HG02798 (cell line): Measurements from ENCODE around the gene DAZ3.
"Not testable (repeated sequence)": the region's sequence is repeated elsewhere in the genome, so short reads cannot be mapped to it uniquely, and the experiment has no call there.

ENCODE experiments used
- ATAC-seq: cut with Tn5 transposase; IDR thresholded peaks from one replicate; pipeline ENCODE4 v1.9.1; 2021; ENCODE audit warnings: mild to moderate bottlenecking; ENCODE audit not compliant: unreplicated experiment, poor library complexity

Gene DAZ3, protein sequence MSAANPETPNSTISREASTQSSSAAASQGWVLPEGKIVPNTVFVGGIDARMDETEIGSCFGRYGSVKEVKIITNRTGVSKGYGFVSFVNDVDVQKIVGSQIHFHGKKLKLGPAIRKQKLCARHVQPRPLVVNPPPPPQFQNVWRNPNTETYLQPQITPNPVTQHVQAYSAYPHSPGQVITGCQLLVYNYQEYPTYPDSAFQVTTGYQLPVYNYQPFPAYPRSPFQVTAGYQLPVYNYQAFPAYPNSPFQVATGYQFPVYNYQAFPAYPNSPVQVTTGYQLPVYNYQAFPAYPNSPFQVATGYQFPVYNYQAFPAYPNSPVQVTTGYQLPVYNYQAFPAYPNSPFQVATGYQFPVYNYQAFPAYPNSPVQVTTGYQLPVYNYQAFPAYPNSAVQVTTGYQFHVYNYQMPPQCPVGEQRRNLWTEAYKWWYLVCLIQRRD

DNA sequence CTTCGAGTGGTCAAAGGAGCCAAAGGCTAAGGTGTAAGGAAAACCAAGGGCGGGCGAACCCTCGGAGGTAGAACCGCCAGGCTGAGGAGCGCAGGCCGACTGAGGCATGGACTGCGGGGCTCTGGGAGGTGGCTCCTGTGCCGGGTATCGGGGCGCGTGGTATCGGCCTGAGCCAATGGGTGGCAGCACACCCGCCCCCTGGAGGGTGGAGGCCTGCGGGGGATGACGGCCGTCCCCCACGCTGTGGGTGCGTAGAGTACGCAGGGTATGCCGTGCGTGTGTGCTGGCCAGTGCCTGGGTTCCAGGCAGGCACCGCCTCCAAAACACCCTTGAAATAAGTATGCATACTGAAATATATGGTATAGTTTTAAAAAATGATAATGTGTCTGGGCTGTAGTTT, at the start of gene DAZ3:
DAZ3 (minus strand) TSS at position 101 of the 400 bp plus-strand sequence. CDS start 208 bp downstream, outside the sequence.
- not testable (repeated sequence) for ATAC-seq

DNA sequence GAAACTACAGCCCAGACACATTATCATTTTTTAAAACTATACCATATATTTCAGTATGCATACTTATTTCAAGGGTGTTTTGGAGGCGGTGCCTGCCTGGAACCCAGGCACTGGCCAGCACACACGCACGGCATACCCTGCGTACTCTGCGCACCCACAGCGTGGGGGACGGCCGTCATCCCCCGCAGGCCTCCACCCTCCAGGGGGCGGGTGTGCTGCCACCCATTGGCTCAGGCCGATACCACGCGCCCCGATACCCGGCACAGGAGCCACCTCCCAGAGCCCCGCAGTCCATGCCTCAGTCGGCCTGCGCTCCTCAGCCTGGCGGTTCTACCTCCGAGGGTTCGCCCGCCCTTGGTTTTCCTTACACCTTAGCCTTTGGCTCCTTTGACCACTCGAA, 20.4 kb upstream of the DAZ3 start, which contains the start of gene DAZ4:
DAZ4 (plus strand) TSS at position 301 of the 400 bp plus-strand sequence. CDS start 208 bp downstream, outside the sequence.
- not testable (repeated sequence) for ATAC-seq

DNA sequence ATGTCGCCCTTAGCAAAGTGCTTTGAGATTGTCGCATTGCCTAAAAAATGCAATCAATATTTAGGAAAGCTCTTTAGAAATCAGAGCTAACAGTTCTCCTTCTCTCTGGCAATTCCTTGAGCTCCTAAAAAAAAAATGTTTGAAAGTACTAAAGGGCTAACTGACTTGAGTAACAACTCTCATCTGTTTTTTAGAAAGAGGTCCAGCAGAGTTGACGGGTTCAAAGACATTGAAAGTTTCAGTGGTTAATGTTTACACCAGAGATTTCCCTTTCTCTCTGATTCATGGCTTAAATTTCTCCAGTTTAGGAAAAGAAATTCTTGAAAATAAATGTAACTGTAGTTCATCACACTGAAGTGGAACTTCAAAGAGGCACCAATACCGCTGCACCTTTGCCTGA, 11.9 kb upstream of the DAZ3 start:
- ATAC-seq, result not testable (repeated sequence)

DNA sequence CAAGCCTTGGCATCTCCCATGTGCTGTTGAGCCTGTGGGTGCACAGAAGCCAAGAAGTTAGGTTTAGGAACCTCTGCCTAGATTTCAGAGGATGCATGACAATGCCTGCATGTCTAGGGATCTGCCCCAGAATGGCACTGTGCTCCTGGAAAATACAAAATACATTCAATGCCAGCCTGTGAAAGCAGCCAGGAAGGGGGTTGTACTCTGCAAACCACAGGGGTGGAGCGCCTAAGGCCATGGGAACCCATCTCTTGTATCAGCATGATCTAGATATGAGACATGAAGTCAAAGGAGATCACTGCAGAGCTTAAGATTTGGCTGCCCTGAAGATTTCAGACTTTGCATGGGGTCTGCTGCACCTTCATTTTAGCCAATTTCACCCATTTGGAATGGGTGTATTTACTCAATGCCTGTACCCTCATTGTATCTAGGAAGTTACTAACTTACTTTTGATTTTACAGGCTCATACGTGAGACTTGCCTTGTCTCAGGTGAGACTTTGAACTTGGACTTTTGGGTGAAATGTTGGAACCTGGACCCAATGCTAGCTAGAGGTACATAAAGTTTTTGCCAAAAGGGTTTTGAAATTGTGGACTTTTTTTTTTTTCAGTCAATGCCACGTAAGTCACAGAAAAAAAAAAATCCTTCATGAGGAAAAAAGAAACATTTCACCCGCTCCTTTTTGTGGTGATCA, 11.1 kb upstream of the DAZ3 start:
- ATAC-seq, result not testable (repeated sequence)

DNA sequence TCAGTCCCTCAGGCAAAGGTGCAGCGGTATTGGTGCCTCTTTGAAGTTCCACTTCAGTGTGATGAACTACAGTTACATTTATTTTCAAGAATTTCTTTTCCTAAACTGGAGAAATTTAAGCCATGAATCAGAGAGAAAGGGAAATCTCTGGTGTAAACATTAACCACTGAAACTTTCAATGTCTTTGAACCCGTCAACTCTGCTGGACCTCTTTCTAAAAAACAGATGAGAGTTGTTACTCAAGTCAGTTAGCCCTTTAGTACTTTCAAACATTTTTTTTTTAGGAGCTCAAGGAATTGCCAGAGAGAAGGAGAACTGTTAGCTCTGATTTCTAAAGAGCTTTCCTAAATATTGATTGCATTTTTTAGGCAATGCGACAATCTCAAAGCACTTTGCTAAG, 8.6 kb upstream of the DAZ3 start:
- not testable (repeated sequence) for ATAC-seq
